Endodermal cell (in vitro differentiated cells): ENCODE results near the gene SLC4A4. TPM values are rescaled to one million over a fixed set of nuclear protein-coding genes. Genes with fewer than 3 reads are reported as not detected.

Source experiments
- DNase-seq: peaks from one replicate; pipeline ENCODE4 v3.0.0-alpha.2; 2017
- H3K27ac ChIP-seq: 2 replicates; pipeline ENCODE4 v1.5.1; 2013; ENCODE audit warnings: mild to moderate bottlenecking, low read depth, low read length, moderate library complexity
- H3K27me3 ChIP-seq: 2 replicates; pipeline ENCODE4 v1.6.1; 2013; ENCODE audit warnings: mild to moderate bottlenecking, low read length, moderate library complexity; ENCODE audit not compliant: insufficient read depth, control insufficient read depth, poor library complexity, severe bottlenecking
- H3K36me3 ChIP-seq: 2 replicates; pipeline ENCODE4 v1.7.0; 2013; ENCODE audit warnings: mild to moderate bottlenecking, low read length, moderate library complexity; ENCODE audit not compliant: control insufficient read depth, insufficient read depth
- H3K4me1 ChIP-seq: one replicate; pipeline ENCODE4 v1.7.0; 2013; ENCODE audit warnings: low read length; ENCODE audit not compliant: control insufficient read depth, insufficient read depth
- H3K4me3 ChIP-seq: 2 replicates; pipeline ENCODE4 v1.5.1; 2013; ENCODE audit warnings: mild to moderate bottlenecking, low read length, moderate library complexity
- H3K9ac ChIP-seq: 2 replicates; pipeline ENCODE4 v1.6.1; 2013; ENCODE audit warnings: mild to moderate bottlenecking, low read length, moderate library complexity; ENCODE audit not compliant: poor library complexity, severe bottlenecking; ENCODE audit errors: extremely low read depth
- H3K9me3 ChIP-seq: 2 replicates; pipeline ENCODE4 v1.6.1; 2013; ENCODE audit warnings: mild to moderate bottlenecking, low read length, moderate library complexity; ENCODE audit not compliant: control insufficient read depth
- H3K27ac Mint-ChIP-seq: 2 replicates; pipeline ENCODE4 v1.8.0; 2020; ENCODE audit warnings: mixed read lengths
- H3K27me3 Mint-ChIP-seq: 2 replicates; pipeline ENCODE4 v1.8.0; 2021; ENCODE audit warnings: mild to moderate bottlenecking, mixed read lengths; ENCODE audit not compliant: insufficient read depth
- H3K36me3 Mint-ChIP-seq: 2 replicates; pipeline ENCODE4 v1.8.0; 2020; ENCODE audit warnings: low read depth, mixed read lengths
- H3K4me1 Mint-ChIP-seq: 2 replicates; pipeline ENCODE4 v1.8.0; 2020; ENCODE audit warnings: mixed read lengths
- H3K4me3 Mint-ChIP-seq: 2 replicates; pipeline ENCODE4 v1.8.0; 2020; ENCODE audit warnings: mild to moderate bottlenecking, moderate library complexity, mixed read lengths
- H3K9me3 Mint-ChIP-seq: 2 replicates; pipeline ENCODE4 v1.8.0; 2020; ENCODE audit warnings: mild to moderate bottlenecking, mixed read lengths
- WGBS, 2 experiments: methylation state at CpG; one replicate each; pipeline versions ENCODE4 v1.1.5 to v1.1.7; 2013; ENCODE audit warnings: missing lambda C conversion rate in 2 of 2, mixed read lengths in 1 of 2; ENCODE audit not compliant: insufficient coverage in 1 of 2, insufficient read length in 1 of 2; 5-methylcytosine and 5-hydroxymethylcytosine counted together
- total RNA-seq, 2 donors: library from RNA; stranded (reverse); fragmentation: NEBNext Ultra II Directional in 1 of 2; extraction: Animal tissue kit (Norgen Biotek cat#: 25700) in 1 of 2; gene quantifications; 2 replicates in 1 of 2; 3 replicates in 1 of 2; pipeline ENCODE4 v1.2.1, GENCODE V29; 2021
- TF ChIP-seq, protein P1 (sequence below): fragments of 200-600 bp; sonication (generic); conservative IDR thresholded peaks from 2 replicates; pipeline ENCODE4 v1.5.0; 2021; ENCODE audit warnings: antibody characterized with exemption, mild to moderate bottlenecking

SLC4A4 gene
- total RNA-seq, 2 donors from 2014 or later, result 3.3 to 3.8 TPM

DNA sequence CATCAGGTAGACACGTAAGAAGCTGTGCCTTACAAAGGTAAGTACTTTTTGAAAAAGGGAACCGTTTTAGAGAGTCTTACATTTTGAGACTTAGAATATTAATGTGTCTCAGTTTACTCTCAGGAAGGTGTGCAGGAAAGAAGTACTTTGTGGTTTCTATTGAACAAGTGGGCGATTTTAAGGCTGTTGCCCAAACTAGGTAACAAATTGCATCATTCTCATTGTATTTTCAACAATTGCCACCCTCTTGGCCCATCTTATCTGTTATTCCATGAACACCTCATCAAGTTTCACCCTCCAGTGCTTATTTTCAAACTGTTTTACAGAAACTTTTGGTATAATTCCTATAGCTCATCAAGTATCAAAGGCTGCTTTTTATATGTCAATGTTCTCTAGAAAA, 158.3 kb downstream of the SLC4A4 start:
- H3K9ac ChIP-seq, result no peak overlapping the region
- Mint-ChIP-seq H3K9me3 (no peaks in the 10 kb centered on the region), H3K36me3 (no peaks in the 10 kb centered on the region), H3K4me1 (no peaks in the 10 kb centered on the region), H3K27me3 (no peaks in the 10 kb centered on the region), H3K27ac (no peak overlapping the region), H3K4me3 (no peak overlapping the region)
- WGBS, 2 experiments, result 96% methylated on average over 3 of the region's 3 CpGs
- TF ChIP-seq, protein P1, sequence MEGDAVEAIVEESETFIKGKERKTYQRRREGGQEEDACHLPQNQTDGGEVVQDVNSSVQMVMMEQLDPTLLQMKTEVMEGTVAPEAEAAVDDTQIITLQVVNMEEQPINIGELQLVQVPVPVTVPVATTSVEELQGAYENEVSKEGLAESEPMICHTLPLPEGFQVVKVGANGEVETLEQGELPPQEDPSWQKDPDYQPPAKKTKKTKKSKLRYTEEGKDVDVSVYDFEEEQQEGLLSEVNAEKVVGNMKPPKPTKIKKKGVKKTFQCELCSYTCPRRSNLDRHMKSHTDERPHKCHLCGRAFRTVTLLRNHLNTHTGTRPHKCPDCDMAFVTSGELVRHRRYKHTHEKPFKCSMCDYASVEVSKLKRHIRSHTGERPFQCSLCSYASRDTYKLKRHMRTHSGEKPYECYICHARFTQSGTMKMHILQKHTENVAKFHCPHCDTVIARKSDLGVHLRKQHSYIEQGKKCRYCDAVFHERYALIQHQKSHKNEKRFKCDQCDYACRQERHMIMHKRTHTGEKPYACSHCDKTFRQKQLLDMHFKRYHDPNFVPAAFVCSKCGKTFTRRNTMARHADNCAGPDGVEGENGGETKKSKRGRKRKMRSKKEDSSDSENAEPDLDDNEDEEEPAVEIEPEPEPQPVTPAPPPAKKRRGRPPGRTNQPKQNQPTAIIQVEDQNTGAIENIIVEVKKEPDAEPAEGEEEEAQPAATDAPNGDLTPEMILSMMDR, result no peak
- no peaks in the 10 kb centered on the region for H3K36me3 ChIP-seq
- DNase-seq, result no peak
- H3K4me1 ChIP-seq, result no peaks in the 10 kb centered on the region
- no peaks in the 10 kb centered on the region for H3K9me3 ChIP-seq
- H3K27ac ChIP-seq, result no peak overlapping the region
- H3K4me3 ChIP-seq, result no peak overlapping the region
- H3K27me3 ChIP-seq, result no peaks in the 10 kb centered on the region

DNA sequence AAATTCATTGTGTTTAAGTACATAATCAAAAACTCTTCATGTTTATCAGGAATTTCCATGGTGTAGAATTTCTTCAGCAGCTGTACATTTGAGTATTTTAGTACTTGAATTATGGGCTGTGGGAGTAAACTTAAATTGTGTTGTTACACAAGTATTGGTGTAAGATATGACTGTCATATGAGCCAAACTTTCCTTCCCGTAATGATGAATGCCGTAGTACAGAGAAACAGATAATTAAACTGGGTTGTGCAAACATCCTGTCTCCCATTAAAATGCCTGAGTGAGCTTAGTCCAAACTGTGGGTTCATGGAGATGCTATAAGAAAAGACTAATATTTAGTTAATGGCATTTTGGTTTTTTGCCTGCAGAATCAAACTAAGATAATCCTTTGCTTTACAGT, 159.2 kb downstream of the SLC4A4 start:
- no peaks in the 10 kb centered on the region for H3K4me1 Mint-ChIP-seq
- DNase-seq, result no peak
- no peaks in the 10 kb centered on the region for H3K9me3 ChIP-seq
- no peak overlapping the region for H3K4me3 Mint-ChIP-seq
- H3K27me3 Mint-ChIP-seq, result no peaks in the 10 kb centered on the region
- H3K27ac ChIP-seq, result no peak overlapping the region
- TF ChIP-seq, protein P1, result no peak
- H3K4me1 ChIP-seq, result no peaks in the 10 kb centered on the region
- no peak overlapping the region for H3K9ac ChIP-seq
- no peak overlapping the region for H3K4me3 ChIP-seq
- H3K27ac Mint-ChIP-seq, result no peak overlapping the region
- 99 to 100% methylated on average over 1 to 2 of the region's 2 CpGs for WGBS, 2 experiments
- H3K36me3 Mint-ChIP-seq, result no peaks in the 10 kb centered on the region
- H3K9me3 Mint-ChIP-seq, result no peaks in the 10 kb centered on the region
- H3K27me3 ChIP-seq, result no peaks in the 10 kb centered on the region
- no peaks in the 10 kb centered on the region for H3K36me3 ChIP-seq

DNA sequence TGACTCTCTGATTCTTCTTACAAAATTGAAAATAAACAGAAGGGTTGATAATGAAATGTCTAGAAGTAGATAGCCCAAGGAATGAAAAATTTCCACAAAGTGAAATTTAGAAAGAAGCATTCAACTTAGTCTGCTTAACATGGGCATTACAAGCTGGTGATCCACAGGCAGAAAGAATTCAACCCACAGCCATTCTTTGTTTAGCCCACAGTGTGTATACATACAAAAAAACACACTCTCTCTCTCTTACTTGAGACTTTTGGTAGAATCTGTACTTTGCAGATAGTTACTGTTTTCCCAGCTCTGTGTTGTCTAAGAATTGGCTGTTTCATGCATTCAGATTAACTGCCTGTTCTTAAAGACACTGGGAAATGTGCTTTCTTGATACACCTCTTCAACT, 159.8 kb downstream of the SLC4A4 start:
- no peaks in the 10 kb centered on the region for H3K27me3 ChIP-seq
- H3K27ac ChIP-seq, result no peak overlapping the region
- no peaks in the 10 kb centered on the region for H3K4me1 ChIP-seq
- no peak overlapping the region for H3K27ac Mint-ChIP-seq
- no peak for DNase-seq
- no peaks in the 10 kb centered on the region for H3K9me3 ChIP-seq
- H3K36me3 ChIP-seq, result no peaks in the 10 kb centered on the region
- TF ChIP-seq, protein P1, result no peak
- H3K4me3 Mint-ChIP-seq, result no peak overlapping the region
- no peaks in the 10 kb centered on the region for H3K27me3 Mint-ChIP-seq
- H3K4me3 ChIP-seq, result no peak overlapping the region
- H3K4me1 Mint-ChIP-seq, result no peaks in the 10 kb centered on the region
- no peaks in the 10 kb centered on the region for H3K9me3 Mint-ChIP-seq
- H3K9ac ChIP-seq, result no peak overlapping the region
- no peaks in the 10 kb centered on the region for H3K36me3 Mint-ChIP-seq
